ENCODE measurements around the gene PRM2. TPM values are rescaled to one million over a fixed set of nuclear protein-coding genes. Genes with fewer than 3 reads are reported as not detected.

PRM2 gene
- total RNA-seq, 1 donor from 2014 or later = not detected

DNA sequence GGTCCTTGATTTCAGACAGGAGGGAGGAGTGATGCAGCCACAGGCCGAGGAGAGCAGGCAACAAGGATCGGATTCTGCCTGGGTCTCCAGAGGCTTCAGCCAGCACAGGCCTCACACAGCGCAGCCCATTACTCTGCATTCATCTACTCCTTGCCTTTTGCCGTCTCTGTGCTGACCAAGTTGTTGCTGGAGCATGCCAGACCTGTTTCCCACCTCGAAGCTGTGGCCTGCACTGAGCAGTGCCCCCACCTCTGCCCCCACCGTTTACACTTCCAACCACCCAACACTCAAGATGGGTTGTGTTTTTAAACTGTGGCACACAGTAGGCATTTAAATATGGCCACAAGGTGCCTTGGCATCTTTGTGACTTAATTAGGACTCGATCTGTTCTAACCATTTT is 1.3 kb downstream of the PRM2 start:
- intact Hi-C loops (cut with DNase I) = no loop called here
- no peaks in the 10 kb centered on the region for H3K4me1 ChIP-seq
- no peak for ATAC-seq
- H3K27ac ChIP-seq = no peak overlapping the region
- H3K36me3 ChIP-seq = no peaks in the 10 kb centered on the region
- TF ChIP-seq, protein P1, sequence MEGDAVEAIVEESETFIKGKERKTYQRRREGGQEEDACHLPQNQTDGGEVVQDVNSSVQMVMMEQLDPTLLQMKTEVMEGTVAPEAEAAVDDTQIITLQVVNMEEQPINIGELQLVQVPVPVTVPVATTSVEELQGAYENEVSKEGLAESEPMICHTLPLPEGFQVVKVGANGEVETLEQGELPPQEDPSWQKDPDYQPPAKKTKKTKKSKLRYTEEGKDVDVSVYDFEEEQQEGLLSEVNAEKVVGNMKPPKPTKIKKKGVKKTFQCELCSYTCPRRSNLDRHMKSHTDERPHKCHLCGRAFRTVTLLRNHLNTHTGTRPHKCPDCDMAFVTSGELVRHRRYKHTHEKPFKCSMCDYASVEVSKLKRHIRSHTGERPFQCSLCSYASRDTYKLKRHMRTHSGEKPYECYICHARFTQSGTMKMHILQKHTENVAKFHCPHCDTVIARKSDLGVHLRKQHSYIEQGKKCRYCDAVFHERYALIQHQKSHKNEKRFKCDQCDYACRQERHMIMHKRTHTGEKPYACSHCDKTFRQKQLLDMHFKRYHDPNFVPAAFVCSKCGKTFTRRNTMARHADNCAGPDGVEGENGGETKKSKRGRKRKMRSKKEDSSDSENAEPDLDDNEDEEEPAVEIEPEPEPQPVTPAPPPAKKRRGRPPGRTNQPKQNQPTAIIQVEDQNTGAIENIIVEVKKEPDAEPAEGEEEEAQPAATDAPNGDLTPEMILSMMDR (IDR thresholded peaks at IDR 0.05) = no peak
- no peaks in the 10 kb centered on the region for H3K9me3 ChIP-seq
- H3K4me3 ChIP-seq = no peak overlapping the region
- H3K27me3 ChIP-seq = no peaks in the 10 kb centered on the region
- no peak for DNase-seq

DNA sequence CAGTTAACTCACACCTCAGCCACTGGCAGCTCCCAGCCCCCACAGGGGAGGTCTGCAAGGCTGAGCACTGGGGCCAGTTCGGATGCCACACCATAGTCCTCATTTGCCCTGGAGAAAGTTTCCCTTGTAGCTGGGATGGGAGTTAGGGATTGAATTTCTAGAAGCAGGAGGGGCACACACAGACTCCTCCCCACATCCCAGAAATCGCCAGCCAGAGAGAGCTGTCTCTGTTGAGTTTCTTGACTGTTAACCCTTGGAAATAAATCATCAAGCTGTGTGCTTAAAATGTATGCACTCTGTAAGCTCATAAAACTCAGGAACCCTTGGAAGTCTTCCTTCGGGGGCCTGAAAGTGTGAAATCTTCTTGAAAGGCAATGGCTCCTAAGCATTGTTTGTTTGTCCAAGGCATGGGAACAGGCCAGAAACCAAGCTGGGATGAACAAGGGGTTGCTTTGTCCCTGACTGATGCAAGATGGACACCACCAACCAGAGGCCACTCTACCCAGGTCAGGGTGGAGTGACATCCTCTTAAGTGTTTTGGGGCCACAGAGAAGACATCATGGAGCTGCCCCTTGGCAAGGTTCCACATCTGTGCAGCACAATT is 2.5 kb downstream of the PRM2 start:
- DNase-seq = no peak
- Histone ChIP-seq H3K27me3 (no peaks in the 10 kb centered on the region), H3K27ac (no peak overlapping the region), H3K4me1 (no peaks in the 10 kb centered on the region), H3K4me3 (no peak overlapping the region), H3K9me3 (no peaks in the 10 kb centered on the region), H3K36me3 (no peaks in the 10 kb centered on the region)
- no peak for ATAC-seq
- TF ChIP-seq, protein P1 (IDR thresholded peaks at IDR 0.05) = no peak
- intact Hi-C loops (cut with DNase I) = no loop called here

DNA sequence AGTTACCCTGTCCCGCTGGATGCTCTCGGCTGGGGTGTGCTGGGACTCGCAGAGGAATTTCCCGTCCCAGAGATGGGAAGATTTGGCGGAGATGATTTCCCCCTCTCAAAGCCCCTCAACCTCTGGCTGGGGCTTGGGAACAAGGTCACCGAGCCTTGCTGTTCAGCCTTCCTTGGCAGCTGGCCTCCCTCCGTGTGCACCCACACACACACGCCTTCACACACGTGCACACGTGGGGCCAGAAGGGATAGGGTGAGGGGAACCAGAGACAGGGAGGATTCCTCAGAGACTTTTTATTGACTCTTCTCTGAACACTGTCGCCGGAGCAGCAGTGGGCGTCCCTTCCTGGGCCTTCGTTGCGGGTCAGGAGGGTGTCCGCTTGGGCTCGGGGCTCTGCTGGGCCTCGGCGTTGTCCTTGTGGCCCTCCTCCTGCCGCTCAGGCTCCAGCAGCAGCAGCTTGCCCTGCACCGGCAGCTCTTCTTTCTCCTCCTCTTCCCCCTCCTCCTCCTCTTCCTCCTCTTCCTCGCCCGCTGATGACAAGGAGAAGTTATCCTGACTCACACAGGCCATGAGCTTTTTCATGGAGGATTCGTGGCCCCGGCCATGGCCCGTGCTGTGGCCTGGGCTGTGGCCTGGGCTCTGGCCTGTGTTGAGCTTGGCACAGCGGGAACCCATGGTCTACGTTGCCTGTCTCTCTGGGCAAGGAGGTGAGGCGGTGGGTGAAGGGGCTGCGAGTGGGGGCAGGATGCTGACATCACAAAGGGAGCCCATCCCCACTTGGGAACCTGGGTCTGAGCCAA is 3.2 kb downstream of the PRM2 start, which contains the start of gene PRM3:
PRM3 (minus strand) TSS at position 709 of the 800 bp plus-strand sequence; CDS start at position 675, 34 bp downstream.
- ATAC-seq (no peak), DNase-seq (no peak)
- Histone ChIP-seq H3K36me3 (no peaks in the 10 kb centered on the region), H3K27me3 (no peaks in the 10 kb centered on the region), H3K4me3 (no peak within 1 kb of the TSS), H3K4me1 (no peaks in the 10 kb centered on the region), H3K9me3 (no peaks in the 10 kb centered on the region), H3K27ac (no peak within 1 kb of the TSS)
- TF ChIP-seq, protein P1 (IDR thresholded peaks at IDR 0.05) = no peak
- intact Hi-C loops (cut with DNase I) = no loop called here

DNA sequence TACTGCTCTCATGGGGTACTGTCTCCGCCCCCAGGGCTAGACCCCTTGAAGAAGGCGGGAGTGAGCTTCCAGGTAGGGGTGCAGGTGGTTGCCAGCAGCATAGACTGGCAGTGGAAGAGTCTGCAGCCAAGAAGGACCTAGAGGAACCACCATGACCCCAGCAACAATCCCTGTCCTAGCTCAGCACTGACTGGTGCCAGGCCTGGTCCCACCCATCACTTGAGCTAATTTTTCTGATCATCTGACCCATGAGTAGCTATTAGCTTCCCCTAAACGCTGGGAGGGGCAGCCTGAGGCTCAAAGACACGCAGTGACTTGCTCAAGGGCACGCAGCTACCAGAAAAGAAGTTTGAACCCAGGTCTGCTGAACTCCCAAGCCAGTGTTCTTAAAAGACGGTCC is 3.8 kb downstream of the PRM2 start:
- intact Hi-C loops (cut with DNase I) = no loop called here
- Histone ChIP-seq H3K9me3 (no peaks in the 10 kb centered on the region), H3K4me3 (no peak overlapping the region), H3K27ac (no peak overlapping the region), H3K4me1 (no peaks in the 10 kb centered on the region), H3K27me3 (no peaks in the 10 kb centered on the region), H3K36me3 (no peaks in the 10 kb centered on the region)
- DNase-seq (no peak), ATAC-seq (peak; percentile 24)
- TF ChIP-seq, protein P1 (IDR thresholded peaks at IDR 0.05) = no peak

DNA sequence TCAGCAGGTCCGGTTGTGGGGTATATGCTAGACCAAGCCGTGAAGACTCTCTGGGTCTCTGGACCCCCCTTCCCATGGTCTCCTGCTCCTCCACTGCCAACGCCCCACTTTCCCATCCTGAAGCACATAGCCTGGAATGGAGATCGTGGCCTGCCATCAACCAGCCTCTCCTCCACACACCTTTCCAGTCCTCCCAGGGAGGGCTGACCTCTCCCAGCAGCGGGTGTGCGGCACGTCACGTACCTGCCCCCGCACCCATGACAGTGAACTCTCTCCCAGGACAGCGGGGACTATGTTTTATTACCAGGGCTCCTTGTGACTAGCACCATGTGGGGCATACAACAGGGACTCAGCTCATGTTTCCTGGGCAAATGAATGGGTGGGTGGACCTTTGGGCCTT is 4.7 kb downstream of the PRM2 start:
- Histone ChIP-seq H3K4me1 (no peaks in the 10 kb centered on the region), H3K27ac (no peak overlapping the region), H3K36me3 (no peaks in the 10 kb centered on the region), H3K27me3 (no peaks in the 10 kb centered on the region), H3K9me3 (no peaks in the 10 kb centered on the region), H3K4me3 (no peak overlapping the region)
- intact Hi-C loops (cut with DNase I) = no loop called here
- DNase-seq (no peak), ATAC-seq (no peak)
- TF ChIP-seq, protein P1 (IDR thresholded peaks at IDR 0.05) = no peak
